HG03159 (cell line): ENCODE results near the gene SRP14.
"Not testable (repeated sequence)": the region's sequence is repeated elsewhere in the genome, so short reads cannot be mapped to it uniquely, and the experiment has no call there.

ENCODE experiments used
- ATAC-seq: cut with Tn5 transposase; IDR thresholded peaks from one replicate; pipeline ENCODE4 v1.9.1; 2021; ENCODE audit warnings: mild to moderate bottlenecking, moderate library complexity; ENCODE audit not compliant: unreplicated experiment

The SRP14 gene, protein sequence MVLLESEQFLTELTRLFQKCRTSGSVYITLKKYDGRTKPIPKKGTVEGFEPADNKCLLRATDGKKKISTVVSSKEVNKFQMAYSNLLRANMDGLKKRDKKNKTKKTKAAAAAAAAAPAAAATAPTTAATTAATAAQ

DNA sequence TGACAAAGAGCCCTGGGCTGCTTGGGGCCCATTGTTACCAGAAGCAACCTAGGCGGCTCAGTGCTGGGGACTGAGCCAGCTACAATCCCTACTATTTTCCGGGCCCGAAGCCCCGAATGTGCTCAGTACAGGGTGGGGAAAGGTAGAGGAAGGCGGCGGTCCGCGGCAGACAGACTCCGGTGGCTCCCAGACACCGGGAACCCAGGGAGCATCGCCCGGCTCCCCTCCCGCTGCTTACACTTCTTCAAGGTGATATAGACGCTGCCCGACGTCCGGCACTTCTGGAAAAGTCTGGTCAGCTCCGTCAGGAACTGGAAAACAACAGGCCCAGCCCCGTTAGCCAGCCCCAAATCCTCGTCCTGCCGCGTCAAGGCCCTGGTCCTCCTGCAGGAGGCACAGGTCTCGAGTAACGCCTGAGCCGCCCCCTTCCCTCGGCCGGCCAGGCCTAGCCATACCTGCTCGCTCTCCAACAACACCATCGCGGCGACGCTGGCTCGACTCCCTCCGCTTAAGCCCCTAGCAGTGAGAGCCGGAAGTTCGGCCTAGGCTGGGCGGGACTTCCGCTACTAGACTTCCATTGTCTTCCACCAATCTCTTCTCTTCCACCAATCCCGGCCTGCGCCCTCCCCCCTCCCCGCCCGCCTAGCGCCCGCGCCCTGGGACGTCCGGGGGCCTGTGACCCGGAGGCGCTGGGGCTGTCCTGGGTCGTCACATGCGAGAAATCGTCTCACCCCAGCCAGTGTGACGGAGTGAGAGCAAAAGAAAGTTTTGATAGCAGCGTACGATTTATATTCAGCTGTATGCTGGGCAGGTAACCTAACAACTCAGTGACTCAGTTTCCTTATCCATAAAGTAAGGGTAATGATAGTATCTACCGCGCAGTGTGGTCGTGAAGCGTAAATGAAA lies at the start of gene SRP14:
Gene SRP14 (minus strand): TSS at position 544 of the 906 bp plus-strand sequence. CDS start 65 bp downstream, at position 479.
- ATAC-seq: peak; percentile 94

DNA sequence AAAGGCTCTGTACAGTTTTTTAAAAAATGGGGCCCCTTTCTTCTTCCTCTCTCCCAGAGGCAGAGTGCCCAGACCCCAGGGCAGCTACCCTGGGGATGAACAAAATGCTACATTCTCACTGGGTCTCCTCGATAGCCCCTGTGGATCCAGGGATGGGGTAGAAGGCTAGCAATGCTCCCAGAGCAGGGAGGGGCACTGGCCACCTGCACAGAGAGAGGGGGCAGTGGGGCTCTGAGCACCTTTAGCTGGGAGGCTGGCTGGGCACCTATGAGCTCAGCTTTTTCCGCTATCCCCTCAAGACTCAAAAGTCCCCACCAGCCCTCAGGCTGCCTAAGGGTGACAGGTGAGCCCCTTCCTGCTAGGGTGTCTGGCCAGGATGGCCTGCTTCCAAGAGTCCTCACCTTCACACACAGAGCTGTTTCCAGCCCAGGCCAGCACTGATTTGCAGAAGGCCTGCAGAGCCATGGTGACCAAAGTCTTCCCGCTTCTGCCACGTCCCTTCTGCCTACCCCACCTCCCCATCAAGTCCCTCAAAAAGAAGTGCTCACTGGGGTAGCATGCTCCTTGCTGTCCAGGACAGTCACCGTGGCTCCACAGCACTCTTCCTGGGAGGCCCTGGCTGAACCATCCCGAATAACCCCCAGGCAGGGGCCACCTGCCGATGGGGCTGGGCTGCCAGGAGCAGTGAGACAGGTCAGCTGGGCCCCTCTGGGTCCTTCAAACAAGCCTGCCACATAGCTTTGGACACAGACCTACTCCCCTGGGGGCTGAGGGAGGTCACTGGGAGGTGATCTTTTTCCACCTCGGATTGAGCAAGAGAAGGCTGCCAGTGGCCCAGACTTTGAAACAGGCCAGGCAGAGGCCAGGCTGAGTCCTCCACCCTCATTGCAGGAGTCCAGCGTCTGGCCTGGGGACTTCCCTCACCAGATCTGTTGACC lies 49.3 kb upstream of the SRP14 start:
- no peak for ATAC-seq

DNA sequence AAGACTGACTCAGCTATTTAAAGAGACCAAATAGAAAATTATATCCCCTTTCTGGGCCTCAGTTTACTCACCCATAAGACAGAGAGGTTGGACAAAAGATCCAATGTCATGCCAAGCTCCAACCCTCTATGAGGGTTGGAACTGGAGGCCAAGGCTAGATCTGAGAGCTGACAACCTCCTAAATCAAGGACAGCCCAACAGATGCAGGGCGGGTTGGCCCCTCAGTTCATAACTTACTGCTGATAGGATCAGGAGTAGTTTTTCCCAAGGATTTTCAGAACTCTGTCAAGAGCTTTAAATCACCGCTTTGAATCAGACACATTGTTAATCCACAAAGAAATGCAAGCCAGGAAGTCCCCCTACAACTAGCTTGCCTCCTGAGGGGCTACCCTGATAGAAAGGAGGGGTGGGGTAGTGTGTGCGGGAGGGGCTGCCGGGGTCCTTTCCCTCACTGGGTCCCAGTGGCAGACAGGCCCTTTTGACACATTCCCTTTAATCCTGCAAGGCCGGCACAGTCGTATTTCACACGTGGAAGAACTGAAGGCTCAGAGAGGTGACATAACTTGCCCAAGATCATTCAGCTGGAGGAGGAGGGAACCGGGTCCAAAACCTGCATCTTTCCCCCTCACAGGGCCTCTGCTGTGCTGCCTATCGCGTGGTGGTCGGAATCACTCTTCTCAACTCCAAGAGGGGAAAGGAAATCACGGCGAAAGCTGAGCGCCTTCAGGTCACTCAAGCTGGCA lies 48.3 kb upstream of the SRP14 start:
- ATAC-seq: no peak

DNA sequence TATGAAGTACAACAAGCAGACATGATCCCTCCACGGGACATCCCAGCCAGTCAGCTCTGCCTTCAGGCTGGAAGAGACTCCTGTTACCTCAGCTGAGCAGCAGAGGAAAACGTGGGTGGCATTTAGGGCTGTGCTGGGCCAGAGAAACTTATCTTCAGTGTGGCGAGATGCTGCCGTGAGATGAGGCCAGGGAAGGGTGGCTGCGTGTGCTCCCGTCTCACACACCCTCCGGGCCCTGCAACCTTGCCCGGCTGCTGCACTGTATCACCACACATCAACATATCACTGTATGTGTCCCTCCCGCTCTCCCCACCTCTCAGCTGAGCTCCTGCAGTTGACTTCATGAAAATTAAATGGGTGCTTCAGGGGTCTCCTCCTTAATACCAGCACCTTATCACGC lies 46.3 kb upstream of the SRP14 start:
- no peak for ATAC-seq

DNA sequence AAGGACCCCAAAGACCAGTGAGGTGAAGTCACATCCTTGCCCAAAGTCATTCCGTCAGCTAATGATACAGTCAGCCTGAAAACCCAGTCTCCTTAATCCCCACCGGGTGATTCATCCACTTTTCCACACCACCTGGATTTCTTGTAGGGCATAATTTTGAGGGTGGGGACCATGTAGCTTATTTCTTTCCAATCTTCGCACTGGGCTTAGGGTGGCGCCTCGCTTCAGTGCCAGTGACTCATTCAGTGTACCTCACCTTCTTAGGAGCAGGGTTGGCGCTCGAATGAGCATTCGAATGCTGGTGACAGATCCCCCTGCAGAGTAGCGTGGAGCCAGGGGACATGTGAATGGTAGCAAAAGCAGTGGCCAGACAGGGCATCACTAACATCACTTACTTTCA lies 45.7 kb upstream of the SRP14 start:
- no peak for ATAC-seq

DNA sequence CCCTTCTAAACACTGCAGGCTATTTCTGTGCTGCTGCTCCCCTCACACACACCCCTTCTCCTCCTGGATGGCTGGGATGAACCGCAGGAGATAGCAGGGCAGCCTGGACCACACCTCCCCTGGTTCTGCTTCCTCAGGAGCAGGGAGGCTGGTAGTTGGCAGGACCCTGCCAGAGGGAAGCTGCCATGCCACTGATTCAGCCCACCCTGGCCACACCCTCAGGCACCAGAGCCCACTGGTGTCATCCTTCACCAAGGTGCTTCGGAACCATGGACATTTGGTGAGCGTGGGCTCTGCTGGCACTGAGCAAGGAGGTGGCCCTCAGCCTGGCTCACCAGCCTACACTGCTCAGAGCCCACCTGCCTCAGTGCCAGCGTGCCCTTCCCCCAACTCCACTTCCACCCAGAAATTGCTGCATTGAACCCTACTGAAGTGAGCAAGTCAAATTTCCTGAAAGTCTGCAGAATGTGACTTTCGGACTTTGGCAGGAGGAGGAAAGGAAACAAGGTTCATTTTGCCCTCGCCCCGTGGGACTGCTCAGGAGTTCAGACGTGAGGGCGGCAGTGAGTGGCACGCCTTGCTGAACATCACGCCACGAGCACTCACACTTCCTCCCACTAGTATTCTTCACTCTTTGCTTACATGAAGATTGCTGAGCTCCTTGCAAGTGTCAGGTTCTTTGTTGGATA lies 43.4 kb upstream of the SRP14 start:
- no peak for ATAC-seq

DNA sequence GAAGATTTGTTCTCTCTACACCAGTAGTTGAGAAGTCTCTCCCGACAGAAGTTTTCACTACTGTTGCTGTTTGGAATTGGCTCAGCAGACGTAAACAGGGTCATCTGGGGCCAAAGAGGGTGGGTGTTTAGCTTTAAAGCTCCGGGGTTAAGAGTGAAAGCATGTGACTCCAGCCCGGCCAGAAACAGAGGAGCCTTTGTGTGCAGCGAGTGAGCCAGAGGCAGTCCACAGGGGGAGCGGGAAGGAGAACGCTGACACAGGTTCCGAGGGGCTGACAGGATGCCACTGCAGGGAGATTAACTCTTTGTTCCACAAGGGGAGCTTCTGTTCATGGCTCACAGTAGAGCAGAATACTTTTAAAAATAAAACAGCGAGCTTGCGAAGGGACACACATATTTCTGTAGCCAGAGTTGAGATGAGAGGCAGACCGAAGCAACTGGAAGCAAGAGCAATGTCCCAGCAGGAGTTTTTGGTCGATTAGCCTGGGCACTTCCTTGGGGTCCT lies 42.8 kb upstream of the SRP14 start:
- ATAC-seq: no peak

DNA sequence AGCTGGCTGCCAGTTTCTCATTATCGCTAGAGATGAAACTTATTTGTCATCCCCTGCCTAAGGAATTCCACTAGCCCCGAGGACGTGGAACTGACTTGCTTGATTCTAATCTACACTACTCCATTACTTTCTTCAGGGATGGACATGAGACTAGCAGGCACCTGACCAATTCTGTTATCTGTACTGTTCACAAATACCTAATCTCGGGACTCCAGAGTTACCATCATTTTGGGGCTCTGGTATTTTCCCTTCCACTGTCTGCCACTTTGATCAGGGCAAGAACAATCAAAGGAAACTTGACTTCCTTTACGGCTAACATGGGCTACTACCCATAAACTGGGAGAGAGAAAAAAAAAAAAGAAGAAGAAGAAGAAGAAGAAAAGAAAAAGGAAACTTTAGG lies 41.9 kb upstream of the SRP14 start:
- no peak for ATAC-seq

DNA sequence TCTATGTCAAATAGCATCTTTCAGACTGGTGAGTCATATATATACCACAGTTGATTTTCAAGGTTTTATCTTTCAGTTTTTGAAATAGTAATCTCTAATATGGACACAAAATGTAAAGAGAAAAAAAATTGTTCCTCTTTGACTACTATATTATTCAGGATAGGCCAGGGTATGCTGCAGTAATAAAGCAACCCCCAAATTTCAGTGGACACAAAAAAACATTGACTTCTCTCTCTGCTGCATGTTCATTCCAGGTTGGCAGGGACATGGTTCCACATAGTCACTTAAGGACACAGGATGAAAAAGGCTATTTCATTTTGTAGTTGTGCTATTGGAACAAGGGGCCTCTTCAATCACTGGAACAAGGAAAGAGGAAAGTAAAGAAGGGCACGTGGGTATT lies 41.1 kb upstream of the SRP14 start:
- ATAC-seq: no peak

DNA sequence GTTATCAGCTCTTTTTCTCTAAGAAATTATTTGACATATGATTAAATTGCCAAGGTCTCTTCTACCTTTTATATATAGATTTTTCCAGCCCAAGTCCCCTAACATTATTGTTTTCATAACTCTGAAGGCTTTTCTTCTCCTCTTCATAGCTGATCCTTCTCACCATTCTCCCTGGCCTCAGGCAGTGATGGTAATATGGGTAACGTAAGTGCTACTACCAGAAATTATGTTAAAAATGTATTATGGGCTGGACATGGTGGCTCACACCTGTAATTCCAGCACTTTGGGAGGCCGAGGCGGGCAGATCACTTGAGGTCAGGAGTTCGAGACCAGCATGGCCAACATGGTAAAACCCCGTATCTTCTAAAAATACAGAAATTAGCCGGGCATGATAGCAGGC lies 40.5 kb upstream of the SRP14 start:
- no peak for ATAC-seq

DNA sequence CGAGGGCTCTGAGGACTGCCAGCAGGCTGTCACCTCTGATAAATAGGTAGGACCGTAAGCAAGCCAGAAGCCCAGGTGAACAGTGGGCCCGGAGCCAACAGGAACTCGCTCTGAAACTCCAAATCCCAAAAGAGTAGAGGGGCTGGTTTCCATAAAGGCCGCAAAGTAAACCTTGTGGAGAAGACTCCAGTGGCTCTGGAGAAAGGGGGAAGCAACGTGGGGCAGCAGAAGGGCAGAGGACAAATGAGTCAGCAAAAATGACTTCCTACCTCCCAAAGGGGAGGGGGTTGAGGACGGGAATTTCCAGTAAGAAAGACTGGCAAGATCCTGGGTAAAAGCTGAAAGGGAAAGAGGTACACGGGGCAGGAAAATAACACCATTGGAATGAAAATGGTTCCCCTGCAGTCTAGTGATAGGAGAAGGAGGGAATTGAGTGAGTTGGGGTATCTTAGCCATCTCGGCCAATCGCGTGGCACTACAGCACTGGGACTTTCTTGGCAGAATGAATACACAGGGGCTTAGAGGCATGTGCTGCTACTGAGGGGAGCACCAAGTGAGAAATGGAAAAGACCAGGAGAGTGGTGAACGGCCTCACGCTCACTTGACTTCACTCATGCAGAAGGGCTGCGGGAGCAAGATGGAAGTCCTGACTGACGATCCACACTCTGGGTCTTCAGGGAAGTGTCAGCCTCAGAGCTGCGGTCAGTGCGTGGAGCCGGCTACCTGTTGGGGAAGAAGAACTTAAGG lies 36.5 kb upstream of the SRP14 start:
- no peak for ATAC-seq

DNA sequence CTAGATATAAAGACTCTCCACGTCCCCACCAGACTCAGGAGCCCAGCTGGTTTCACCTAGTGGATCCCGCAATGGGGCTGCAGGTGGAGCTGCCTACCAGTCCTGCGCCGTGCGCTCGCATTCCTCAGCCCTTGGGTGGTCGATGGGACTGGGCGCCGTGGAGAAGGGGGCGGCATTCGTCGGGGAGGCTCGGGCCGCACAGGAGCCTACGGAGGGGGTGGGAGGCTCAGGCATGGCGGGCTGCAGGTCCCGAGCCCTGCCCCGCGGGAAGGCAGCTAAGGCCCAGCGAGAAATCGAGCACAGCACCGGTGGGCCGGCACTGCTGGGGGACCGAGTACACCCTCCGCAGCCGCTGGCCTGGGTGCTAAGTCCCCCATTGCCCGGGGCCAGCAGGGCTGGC lies 35.7 kb upstream of the SRP14 start:
- ATAC-seq: not testable (repeated sequence)

DNA sequence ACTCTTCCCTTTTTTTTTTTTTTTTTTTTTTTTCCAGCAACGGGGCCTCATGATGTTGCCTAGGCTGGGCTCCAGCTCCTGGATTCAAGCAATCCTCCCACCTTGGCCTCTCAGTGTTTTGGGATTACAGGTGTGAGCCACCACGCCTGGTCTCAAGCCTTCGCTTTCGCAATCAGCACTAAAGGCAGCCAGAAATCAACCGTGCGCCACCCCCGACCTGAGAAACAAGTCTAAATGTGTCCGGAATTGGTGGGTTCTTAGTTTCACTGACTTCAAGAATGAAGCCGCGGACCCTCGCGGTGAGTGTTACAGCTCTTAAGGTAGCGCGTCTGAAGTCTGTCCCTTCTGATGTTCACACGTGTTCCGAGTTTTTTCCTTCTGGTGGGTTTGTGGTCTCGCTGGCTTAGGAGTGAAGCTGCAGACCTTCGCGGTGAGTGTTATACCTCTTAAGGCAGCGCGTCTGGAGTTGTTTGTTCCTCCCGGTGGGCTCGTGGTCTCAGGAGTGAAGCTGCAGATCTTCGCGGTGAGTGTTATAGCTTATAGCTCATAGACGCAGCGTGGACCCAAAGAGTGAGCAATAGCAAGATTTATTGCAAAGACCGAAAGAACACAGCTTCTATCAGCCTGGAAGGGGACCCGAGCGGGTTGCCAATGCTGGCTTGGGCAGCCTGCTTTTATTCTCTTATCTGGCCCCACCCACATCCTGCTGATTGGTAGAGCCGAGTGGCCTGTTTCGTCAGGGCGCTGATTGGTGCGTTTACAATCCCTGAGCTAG lies 34.9 kb upstream of the SRP14 start:
- ATAC-seq: not testable (repeated sequence)

DNA sequence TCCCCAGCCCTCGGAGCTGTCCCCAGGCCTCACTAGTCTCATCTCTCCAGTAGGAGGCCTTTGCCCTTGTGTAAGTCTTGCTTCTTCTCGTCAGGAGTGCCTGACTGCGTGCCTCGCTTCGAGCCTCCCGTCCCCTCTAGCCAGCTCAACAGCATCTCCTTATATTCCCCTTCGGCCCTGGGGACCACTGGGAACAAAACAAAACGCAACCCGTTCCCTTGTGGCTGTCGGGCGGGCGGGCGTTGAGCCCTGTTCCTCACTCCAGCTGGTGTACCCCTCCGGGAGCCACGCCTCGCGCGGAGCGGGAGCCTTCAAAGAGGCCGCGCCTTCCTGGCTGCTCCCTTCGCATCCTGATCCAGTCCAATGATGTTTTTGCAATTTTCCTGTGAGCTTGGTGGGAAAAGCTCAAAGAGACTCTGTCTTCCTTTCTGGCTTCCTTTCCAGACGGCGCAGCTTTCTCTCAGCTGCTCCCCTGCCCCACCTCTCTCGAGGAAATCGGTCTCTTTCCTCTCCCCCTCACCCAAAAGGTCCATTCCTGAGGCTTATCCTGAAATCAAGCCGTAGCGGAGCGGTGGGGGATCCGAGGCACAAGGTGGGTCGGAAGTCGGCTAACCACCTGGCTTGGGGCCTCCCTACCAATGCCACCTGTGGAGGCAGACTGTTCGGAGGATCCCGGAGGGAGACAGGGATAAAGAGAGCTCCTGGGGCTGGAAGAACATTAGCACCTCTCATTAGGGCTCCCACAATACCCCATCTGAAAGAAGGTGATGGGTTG lies 33.4 kb upstream of the SRP14 start:
- no peak for ATAC-seq

DNA sequence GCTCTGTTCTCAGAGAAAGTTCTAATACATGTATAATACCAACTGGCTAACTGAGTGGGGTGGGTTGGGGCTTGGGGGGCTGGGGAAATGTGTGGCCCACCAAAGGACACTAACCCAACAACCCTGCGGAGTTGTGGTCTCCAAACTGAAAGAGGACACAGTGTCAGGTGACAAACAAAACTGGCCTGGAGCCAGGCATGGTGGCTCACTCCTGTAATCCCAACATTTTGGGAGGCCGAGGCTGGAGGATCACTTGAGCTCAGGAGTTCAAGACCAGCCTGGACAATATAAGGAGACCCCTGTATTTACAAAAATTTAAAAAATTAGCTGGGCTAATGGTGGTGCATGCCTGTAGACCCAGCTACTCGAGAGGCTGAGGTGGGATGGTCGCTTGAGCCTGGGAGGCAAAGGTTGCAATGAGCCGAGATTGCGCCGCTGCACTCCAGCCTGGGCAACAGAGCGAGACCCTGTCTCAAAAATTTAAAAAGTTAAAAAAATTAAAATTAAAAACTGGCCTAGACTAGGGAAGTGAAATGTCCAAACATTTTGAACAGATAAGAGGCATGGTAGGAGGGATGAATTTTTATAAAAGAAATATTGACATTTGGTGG lies 31.7 kb upstream of the SRP14 start:
- ATAC-seq: no peak

DNA sequence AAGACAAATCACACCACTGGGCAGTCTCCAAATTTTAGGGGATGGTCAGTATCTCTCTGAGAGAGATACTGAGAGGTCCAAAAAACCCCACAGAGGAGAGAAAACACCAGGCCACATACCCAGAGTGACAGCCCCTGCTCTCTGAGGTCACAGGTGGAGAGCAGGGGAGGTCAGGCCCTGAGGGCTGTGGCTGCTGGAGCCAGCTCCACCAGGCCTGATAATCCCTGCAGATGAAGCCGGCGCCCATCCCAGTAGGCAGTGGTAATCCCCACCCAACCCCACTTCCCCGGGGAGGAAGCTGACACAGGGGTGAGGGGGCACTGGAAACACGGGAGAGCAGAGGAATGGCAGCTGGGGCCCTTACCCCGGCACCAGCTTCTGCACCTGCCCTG lies 31.2 kb upstream of the SRP14 start:
- ATAC-seq: peak; percentile 29
